ENCODE results near the gene RTN4IP1.

RTN4IP1 gene

DNA sequence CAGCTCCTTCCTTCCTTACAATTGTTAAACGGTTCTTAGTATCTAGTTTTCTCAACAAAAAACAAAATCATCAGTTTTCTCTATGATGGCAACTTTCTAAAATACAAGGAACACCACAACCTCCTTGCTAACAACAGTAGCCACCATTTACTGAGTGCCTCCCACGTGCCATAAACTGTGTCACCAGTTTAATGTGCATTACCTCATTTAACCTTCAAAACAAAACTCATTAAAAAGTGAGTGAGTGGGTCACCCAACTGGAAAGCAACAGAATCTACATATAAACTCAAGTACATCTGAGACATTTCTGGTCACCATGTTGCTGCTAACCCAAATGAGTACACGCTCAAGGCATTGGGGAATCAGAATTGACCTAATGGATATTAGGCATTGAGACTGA, 11.0 kb downstream of the RTN4IP1 start:
- H3K36me3 Mint-ChIP-seq (ENCODE audit: insufficient read depth), result peaks cover 4% of the 10 kb centered on the region
- no peaks in the 10 kb centered on the region for H3K4me1 Mint-ChIP-seq (ENCODE audit: low read depth in 2 of 2)
- no peak overlapping the region for H3K4me3 Mint-ChIP-seq
- no peak for ATAC-seq (replicated peaks)
- H3K27me3 Mint-ChIP-seq, result no peaks in the 10 kb centered on the region
- H3K9me3 Mint-ChIP-seq, result no peaks in the 10 kb centered on the region
- no peak for DNase-seq
- no peak overlapping the region for H3K27ac Mint-ChIP-seq

DNA sequence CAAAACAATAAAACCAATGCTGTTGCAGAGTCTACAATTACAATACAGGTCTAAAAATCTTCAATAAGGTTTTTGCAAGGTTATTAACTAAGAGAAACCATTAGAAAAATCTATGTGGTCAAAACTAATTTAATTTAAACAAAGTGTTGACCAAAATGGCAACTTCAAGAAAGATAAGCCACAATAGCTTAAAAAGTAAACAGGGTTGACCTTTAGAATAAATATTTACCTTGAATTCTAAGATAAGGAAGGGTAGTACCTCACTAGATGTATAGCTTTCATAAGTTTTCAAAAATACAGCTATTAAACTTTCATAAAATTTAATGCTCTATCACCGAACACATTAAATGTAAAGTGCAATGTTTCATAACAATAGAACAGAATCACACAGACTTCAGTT, 11.4 kb downstream of the RTN4IP1 start:
- Mint-ChIP-seq H3K36me3 (ENCODE audit: insufficient read depth) (peaks cover 4% of the 10 kb centered on the region), H3K4me1 (ENCODE audit: low read depth in 2 of 2) (no peaks in the 10 kb centered on the region), H3K27ac (no peak overlapping the region), H3K9me3 (no peaks in the 10 kb centered on the region), H3K4me3 (no peak overlapping the region), H3K27me3 (no peaks in the 10 kb centered on the region)
- ATAC-seq (replicated peaks) (no peak), DNase-seq (no peak)

DNA sequence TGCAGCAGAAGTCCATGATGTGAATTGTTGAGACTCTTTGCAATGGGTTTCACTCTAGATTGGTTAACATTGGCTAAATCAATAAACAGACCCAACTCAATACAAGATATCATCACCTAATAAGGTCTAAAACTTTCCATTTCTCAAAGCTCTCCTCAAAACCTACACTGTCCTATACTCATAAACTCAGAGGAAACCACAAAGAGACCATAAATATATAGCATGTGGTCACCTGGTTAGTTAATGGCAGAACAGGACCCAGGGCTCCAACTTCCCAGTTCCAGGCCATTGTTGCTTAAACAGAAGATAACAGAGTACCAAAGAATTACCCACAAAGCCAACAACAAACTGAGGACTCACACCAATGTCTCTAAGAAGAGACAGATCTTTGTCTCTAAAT, 12.0 kb downstream of the RTN4IP1 start:
- no peak overlapping the region for H3K27ac Mint-ChIP-seq
- DNase-seq (no peak), ATAC-seq (replicated peaks) (no peak)
- H3K27me3 Mint-ChIP-seq, result no peaks in the 10 kb centered on the region
- peaks cover 4% of the 10 kb centered on the region for H3K36me3 Mint-ChIP-seq (ENCODE audit: insufficient read depth)
- peaks cover 0 to 3% of the 10 kb centered on the region in 2 donors for H3K4me1 Mint-ChIP-seq (ENCODE audit: low read depth in 2 of 2)
- H3K9me3 Mint-ChIP-seq, result no peaks in the 10 kb centered on the region
- no peak overlapping the region for H3K4me3 Mint-ChIP-seq

DNA sequence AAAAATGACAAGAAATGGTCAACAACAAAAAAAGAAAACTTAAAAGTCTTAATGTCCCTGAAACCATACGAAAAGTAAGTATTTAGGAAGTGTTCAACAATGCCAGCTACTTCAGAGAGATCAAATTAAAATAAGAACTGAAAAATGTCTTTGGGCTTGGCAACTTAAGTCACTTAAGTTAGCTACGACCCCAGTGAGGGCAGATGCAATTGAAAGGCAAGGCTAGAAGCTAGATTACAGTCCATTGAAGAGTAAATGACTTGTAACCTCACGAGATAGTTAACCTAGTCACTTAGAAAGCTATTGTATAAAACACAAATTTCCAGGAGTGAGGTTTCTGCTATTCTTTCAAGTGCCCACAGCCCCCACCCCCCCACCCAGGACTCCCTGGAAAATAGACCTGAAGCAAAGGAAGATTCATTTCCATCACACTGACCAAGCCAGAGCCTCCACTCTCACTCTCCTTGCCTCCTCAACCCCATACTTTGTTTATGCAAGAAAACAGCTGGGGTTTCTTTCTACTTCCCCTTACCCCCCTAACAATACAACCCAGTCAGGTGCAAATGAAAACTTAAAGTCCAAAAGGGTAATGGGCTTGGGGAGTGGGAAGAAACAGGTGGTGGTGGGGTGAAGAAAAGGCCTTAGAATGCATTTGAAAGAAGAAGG, 14.6 kb downstream of the RTN4IP1 start:
- no peak for ATAC-seq (replicated peaks)
- H3K4me1 Mint-ChIP-seq (ENCODE audit: low read depth in 2 of 2), result peaks cover 0 to 3% of the 10 kb centered on the region in 2 donors
- no peak overlapping the region for H3K4me3 Mint-ChIP-seq
- no peak overlapping the region for H3K27ac Mint-ChIP-seq
- H3K9me3 Mint-ChIP-seq, result no peaks in the 10 kb centered on the region
- peaks cover 4% of the 10 kb centered on the region for H3K36me3 Mint-ChIP-seq (ENCODE audit: insufficient read depth)
- no peaks in the 10 kb centered on the region for H3K27me3 Mint-ChIP-seq
- DNase-seq, result no peak

DNA sequence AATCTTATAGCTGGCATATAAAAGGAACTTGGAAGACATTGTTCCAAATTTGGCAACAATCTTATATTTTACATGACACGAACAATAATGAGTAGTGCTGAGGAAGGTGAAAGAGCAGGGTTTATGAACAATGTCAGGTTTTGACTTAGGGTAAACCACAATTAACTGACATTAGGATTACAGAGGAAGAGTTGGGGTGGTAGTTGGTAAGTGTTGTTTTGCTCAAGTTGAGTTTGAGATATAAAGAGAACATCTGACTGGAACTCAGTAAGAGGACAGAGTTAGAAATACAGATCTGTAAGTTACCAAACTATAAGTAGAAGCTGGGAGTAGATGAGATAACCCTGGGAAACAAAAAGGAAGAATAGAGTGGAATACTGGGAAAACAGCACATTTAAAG, 15.1 kb downstream of the RTN4IP1 start:
- H3K36me3 Mint-ChIP-seq (ENCODE audit: insufficient read depth), result peaks cover 4% of the 10 kb centered on the region
- H3K27ac Mint-ChIP-seq, result no peak overlapping the region
- peaks cover 0 to 3% of the 10 kb centered on the region in 2 donors for H3K4me1 Mint-ChIP-seq (ENCODE audit: low read depth in 2 of 2)
- ATAC-seq (replicated peaks) (no peak), DNase-seq (no peak)
- H3K9me3 Mint-ChIP-seq, result no peaks in the 10 kb centered on the region
- H3K4me3 Mint-ChIP-seq, result no peak overlapping the region
- no peaks in the 10 kb centered on the region for H3K27me3 Mint-ChIP-seq

DNA sequence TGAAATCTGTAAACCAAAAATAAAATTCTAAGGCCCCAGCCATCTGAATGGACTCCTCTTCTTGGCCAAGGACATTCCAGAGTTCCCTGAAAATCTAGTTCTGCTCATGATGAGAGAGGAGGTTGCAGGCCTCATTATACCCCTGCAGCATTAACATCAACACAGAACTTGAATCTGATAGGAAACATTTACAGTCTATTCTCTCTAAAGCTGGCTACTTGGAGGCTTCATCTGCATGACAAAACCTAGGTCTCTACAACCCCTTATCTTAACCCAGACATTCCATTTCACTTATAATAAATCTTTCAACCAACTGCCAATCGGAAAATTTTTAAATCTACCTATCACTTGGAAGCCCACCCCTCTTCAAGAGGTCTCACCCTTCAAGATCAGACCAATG, 15.7 kb downstream of the RTN4IP1 start:
- H3K27ac Mint-ChIP-seq, result no peak overlapping the region
- H3K9me3 Mint-ChIP-seq, result no peaks in the 10 kb centered on the region
- H3K27me3 Mint-ChIP-seq, result no peaks in the 10 kb centered on the region
- no peak overlapping the region for H3K4me3 Mint-ChIP-seq
- H3K4me1 Mint-ChIP-seq (ENCODE audit: low read depth in 2 of 2), result peaks cover 0 to 3% of the 10 kb centered on the region in 2 donors
- H3K36me3 Mint-ChIP-seq (ENCODE audit: insufficient read depth), result peaks cover 3% of the 10 kb centered on the region
- ATAC-seq (replicated peaks) (no peak), DNase-seq (no peak)

DNA sequence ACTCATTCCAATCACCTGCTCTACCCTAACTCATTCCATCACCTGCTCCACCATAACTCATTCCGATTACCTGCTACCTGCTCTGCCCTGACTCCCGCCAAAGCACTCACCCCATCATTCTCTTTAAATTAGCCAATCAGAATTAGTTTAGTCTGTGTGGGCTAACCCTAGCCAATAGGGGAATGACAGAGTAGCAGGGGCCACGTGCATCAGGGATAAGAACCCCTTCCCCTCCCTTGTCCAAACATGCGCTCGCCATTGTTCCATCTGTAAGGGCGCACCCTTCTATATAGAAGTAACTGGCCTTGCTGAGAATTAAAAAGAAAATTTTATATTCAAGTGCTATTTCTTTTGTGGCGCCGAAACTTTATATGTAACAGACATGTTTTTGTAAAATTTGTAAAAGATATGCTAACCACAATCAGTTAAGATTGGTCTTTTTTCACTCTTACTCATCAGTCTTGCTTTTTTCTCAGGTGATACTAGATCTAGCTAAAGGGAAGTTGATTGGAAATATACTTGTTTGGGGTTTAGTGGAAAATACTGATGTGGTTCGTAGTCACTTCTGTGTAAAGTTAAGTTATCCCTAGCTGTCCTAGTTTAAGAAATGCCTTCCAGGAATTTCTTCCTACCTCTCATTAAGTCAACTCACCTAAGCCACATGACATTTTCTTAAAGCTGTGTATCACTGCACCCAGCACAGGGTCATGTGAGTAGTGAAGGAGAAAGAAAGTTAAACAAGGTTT, 16.5 kb downstream of the RTN4IP1 start:
- no peak overlapping the region for H3K4me3 Mint-ChIP-seq
- ATAC-seq (replicated peaks), result no peak
- DNase-seq, result no peak
- peaks cover 1 to 8% of the 10 kb centered on the region in 2 donors for H3K4me1 Mint-ChIP-seq (ENCODE audit: low read depth in 2 of 2)
- H3K27me3 Mint-ChIP-seq, result no peaks in the 10 kb centered on the region
- no peaks in the 10 kb centered on the region for H3K36me3 Mint-ChIP-seq (ENCODE audit: insufficient read depth)
- no peak overlapping the region for H3K27ac Mint-ChIP-seq
- H3K9me3 Mint-ChIP-seq, result no peaks in the 10 kb centered on the region

DNA sequence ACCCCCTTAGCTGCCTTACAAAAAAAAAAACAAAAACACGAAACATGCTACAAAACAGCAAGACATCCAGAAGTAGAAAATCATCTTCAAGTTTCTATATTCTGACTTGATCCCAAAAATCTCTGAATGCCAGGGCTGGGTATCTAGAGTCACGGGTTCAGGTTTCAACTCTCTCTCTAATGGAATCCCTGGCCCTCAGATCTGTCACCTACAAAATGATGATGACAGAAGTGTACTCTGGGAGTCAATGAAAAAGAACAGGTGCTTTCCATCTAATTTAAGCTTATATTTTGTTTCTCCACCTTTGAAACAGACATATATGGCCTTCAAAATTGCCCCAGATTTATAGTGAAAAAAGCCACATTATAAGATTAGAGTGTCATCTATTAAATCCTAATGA, 18.3 kb downstream of the RTN4IP1 start:
- H3K36me3 Mint-ChIP-seq (ENCODE audit: insufficient read depth), result no peaks in the 10 kb centered on the region

DNA sequence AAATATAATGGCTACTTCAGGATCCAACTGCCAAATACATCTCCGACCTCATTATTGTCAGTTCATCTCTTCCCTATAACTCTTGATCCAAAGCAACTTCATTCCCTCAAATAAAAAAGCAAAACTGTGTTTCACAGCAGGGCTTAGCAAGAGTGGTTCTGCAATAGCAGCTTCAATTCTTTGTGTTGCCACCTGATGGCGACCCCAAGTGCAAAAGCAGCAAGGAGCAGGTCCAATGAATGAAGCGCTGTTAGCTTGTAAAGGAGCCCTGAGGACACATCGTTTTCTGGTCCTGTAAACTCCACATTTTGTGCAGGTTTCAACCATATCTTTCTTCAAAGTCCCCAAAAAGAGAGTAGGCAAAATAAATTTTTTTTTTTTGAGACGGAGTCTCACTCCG, 19.6 kb downstream of the RTN4IP1 start:
- DNase-seq (no peak), ATAC-seq (replicated peaks) (no peak)
- Mint-ChIP-seq H3K36me3 (ENCODE audit: insufficient read depth) (no peaks in the 10 kb centered on the region), H3K4me3 (no peak overlapping the region), H3K27ac (peak overlapping the region in 1 of 2 donors; percentile 17), H3K4me1 (ENCODE audit: low read depth in 2 of 2) (peaks cover 1 to 8% of the 10 kb centered on the region in 2 donors), H3K27me3 (no peaks in the 10 kb centered on the region), H3K9me3 (no peaks in the 10 kb centered on the region)

More for the DNA sequence above, 18.3 kb downstream of the RTN4IP1 start:
- Mint-ChIP-seq H3K27ac (no peak overlapping the region), H3K4me3 (no peak overlapping the region), H3K4me1 (ENCODE audit: low read depth in 2 of 2) (peaks cover 1 to 8% of the 10 kb centered on the region in 2 donors), H3K9me3 (no peaks in the 10 kb centered on the region), H3K27me3 (no peaks in the 10 kb centered on the region)
- ATAC-seq (replicated peaks), result no peak
- DNase-seq, result no peak

DNA sequence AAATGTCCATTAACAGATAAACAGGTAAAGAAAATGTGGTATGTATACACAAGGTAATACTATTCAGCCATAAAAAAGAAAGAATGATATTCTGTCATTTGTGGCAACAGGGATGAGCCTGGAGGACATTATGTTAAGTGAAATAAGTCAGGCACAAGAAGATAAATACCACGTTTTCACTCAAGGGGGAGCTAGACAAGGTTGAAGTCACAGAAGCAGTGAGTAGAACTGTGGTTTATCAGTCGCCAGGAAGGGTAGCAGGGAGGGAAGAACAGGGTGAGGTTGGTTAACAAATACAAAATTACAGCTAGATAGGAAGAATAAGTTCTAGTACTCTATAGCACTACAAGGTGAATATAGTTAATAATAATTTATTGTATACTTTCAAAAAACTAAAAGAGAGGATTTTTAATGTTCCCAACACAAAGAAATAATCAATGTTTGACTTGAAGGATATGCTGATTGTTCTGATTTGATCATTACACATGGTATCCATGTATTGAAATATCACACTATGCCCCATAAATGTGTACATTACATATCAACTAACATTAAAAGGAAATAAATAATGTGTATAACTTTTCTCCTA, 21.1 kb downstream of the RTN4IP1 start:
- peak; percentile 91 for ATAC-seq (replicated peaks)
- peak; percentile 37 to 44 (median 40) for DNase-seq
- Mint-ChIP-seq H3K4me3 (no peak overlapping the region), H3K27ac (no peak overlapping the region), H3K27me3 (no peaks in the 10 kb centered on the region), H3K4me1 (ENCODE audit: low read depth in 2 of 2) (peaks cover 1 to 8% of the 10 kb centered on the region in 2 donors), H3K36me3 (ENCODE audit: insufficient read depth) (no peaks in the 10 kb centered on the region), H3K9me3 (no peaks in the 10 kb centered on the region)

DNA sequence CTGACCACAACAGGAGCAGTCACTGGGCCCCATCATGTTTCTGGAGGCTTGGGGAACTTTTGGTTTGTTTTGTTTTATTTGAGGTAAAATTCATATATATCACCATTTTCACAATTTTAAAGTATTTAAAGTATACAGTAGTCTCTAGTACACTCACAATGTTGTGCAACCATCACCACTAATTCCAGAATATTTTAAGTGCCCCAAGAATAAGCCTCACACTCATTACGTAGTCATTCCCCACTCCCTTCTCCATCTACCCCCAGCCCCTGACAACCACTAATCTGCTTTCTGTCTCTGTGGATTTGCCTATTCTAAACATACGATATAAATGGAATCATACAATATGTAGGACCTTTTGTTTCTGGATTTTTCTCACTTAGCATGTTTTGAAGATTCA, 29.0 kb downstream of the RTN4IP1 start:
- H3K4me1 Mint-ChIP-seq (ENCODE audit: low read depth in 2 of 2), result no peaks in the 10 kb centered on the region
- peaks cover 9% of the 10 kb centered on the region for H3K36me3 Mint-ChIP-seq (ENCODE audit: insufficient read depth)
- H3K27me3 Mint-ChIP-seq, result no peaks in the 10 kb centered on the region
- H3K27ac Mint-ChIP-seq, result no peak overlapping the region
- no peak for DNase-seq
- no peak overlapping the region for H3K4me3 Mint-ChIP-seq
- ATAC-seq (replicated peaks), result no peak
- no peaks in the 10 kb centered on the region for H3K9me3 Mint-ChIP-seq

DNA sequence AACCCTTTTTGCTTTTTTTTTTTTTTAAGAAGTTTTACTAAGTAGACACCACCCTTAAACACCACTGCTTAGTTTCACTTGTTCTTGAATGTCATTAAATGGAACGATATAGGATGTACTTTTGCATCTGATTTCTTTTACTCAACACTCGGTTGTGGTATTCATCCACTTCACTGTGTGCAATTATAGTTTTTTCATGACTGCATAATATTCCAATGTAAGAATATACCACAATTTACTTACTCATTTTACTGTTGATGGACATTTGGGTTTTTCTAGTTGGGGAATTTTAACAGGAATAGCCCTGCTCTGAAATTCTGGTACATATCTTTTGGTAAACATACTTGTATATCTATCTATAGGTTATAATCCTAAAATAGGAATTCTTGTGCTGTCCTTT, 29.9 kb downstream of the RTN4IP1 start:
- DNase-seq (no peak), ATAC-seq (replicated peaks) (no peak)
- no peak overlapping the region for H3K4me3 Mint-ChIP-seq
- H3K9me3 Mint-ChIP-seq, result no peaks in the 10 kb centered on the region
- peaks cover 9% of the 10 kb centered on the region for H3K36me3 Mint-ChIP-seq (ENCODE audit: insufficient read depth)
- no peaks in the 10 kb centered on the region for H3K4me1 Mint-ChIP-seq (ENCODE audit: low read depth in 2 of 2)
- H3K27ac Mint-ChIP-seq, result no peak overlapping the region
- no peaks in the 10 kb centered on the region for H3K27me3 Mint-ChIP-seq

DNA sequence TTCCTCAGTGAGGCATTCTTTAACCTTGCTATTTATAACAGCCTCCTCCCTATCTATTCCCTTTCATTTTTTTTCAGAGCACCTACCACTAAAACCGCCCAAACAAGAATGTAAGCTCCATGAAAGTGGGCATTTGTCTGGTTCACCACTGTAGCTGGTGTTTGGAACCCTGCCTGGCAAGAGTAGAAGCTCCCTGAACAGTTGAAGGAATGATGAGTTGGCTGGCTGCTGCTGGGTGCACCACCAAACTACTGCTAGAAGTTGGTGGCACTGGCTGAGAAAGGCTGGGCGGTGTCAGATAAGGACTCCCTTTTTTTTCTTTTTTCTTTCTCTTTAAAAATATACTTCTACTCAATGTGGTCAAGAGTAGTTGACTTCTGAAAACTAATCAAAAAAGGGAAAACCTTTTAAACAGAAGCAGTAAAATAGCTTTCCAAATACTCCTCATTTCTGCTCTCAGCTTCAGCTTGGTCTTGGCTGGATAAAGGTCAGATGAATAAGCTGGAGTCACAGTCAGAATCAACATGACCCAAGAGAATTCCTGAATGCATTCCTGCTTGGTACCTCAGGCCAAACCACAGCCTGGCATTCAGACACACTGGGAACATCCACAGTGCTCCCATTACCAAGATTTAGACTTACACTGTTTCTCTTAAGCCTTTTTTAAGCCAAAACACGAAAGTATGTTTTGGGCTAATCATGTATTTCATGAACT, 38.0 kb downstream of the RTN4IP1 start:
- H3K4me3 Mint-ChIP-seq, result no peak overlapping the region
- peaks cover 0 to 3% of the 10 kb centered on the region in 2 donors for H3K4me1 Mint-ChIP-seq (ENCODE audit: low read depth in 2 of 2)
- no peak overlapping the region for H3K27ac Mint-ChIP-seq
- no peaks in the 10 kb centered on the region for H3K27me3 Mint-ChIP-seq
- no peaks in the 10 kb centered on the region for H3K9me3 Mint-ChIP-seq
- DNase-seq, result no peak
- ATAC-seq (replicated peaks), result no peak
- peaks cover 7% of the 10 kb centered on the region for H3K36me3 Mint-ChIP-seq (ENCODE audit: insufficient read depth)

Measured in effector memory CD8-positive, alpha-beta T cell (primary cell).